A549 (cell line): Measurements from ENCODE around the gene SSR3. TPM values are rescaled to one million over a fixed set of nuclear protein-coding genes. Genes with fewer than 3 reads are reported as not detected.
A peak's percentile ranks its signal among the peaks of the same experiment; 100 is the strongest.

ENCODE experiments used
- ATAC-seq, 2 experiments: fragments of 200-7000 bp in 1 of 2; fragments of >200 bp in 1 of 2; cut with Nextera tagmentation in 1 of 2; cut with Tn5 transposase in 1 of 2; 3 replicates each; pipeline versions ENCODE4 v1.8.0 to v1.9.1; 2018 to 2020; ENCODE audit warnings: mild to moderate bottlenecking in 1 of 2, moderate library complexity in 1 of 2
- CTCF ChIA-PET: fragments of 300-600 bp; sonication (Branson Sonifier 250); formaldehyde crosslinking; extraction: SDS; loops from one replicate; lab custom pipeline; 2021; ENCODE audit warnings: antibody characterized with exemption, inconsistent platforms; lab: Yijun Ruan, JAX
- POLR2A ChIA-PET: fragments of 350-600 bp; formaldehyde crosslinking; extraction: SDS; loops from one replicate; lab custom pipeline; 2021; ENCODE audit warnings: antibody characterized with exemption, inconsistent platforms; lab: Yijun Ruan, JAX
- DNase-seq, 2 experiments: peaks; one replicate each; pipeline versions ENCODE4 v3.0.0 to v3.0.0-alpha.2; 2011 to 2016; ENCODE audit warnings: low read depth in 1 of 2, low spot score in 1 of 2
- FAIRE-seq: peaks from 2 replicates; lab custom pipeline; 2011; peaks lifted over from hg19 to GRCh38; lab: Jason Lieb, UNC
- H3K27ac ChIP-seq, 2 experiments: fragments of >200 bp; sonication (Bioruptor Twin); formaldehyde crosslinking; 3 replicates each; pipeline ENCODE4 v1.5.1; 2016 to 2017
- H3K4me1 ChIP-seq: fragments of >200 bp; sonication (Bioruptor Twin); formaldehyde crosslinking; 3 replicates; pipeline ENCODE4 v1.6.1; 2016
- H3K4me2 ChIP-seq: fragments of >200 bp; sonication (Bioruptor Twin); formaldehyde crosslinking; 3 replicates; pipeline ENCODE4 v1.6.1; 2016
- H3K4me3 ChIP-seq: fragments of >200 bp; sonication (Bioruptor Twin); formaldehyde crosslinking; 3 replicates; pipeline ENCODE4 v1.5.1; 2016
- H3K9me3 ChIP-seq: fragments of >200 bp; sonication (Bioruptor Twin); formaldehyde crosslinking; 3 replicates; pipeline ENCODE4 v1.6.1; 2016
- CBX2 ChIP-seq: fragments of 200-600 bp; sonication (generic); IDR thresholded peaks from 2 replicates; pipeline ENCODE4 v1.6.1; 2016; ENCODE audit warnings: low read depth, mild to moderate bottlenecking, borderline replicate concordance
- CEBPB ChIP-seq, 2 experiments: fragments of >200 bp in 1 of 2; sonication (Bioruptor Twin) in 1 of 2; formaldehyde crosslinking in 1 of 2; IDR thresholded peaks; 2 replicates each; pipeline ENCODE4 v1.6.1; 2012 to 2016
- E2F6 ChIP-seq: IDR thresholded peaks from 2 replicates; pipeline ENCODE4 v1.6.1; 2012; ENCODE audit warnings: low read depth, borderline replicate concordance
- ELK1 ChIP-seq: fragments of 150-350 bp; IDR thresholded peaks from 2 replicates; pipeline ENCODE4 v1.6.1; 2014; ENCODE audit warnings: low read depth, mild to moderate bottlenecking, low read length
- FOXS1 ChIP-seq: fragments of 250-450 bp; sonication (Bioruptor Pico); IDR thresholded peaks from 2 replicates; pipeline ENCODE4 v1.5.0; 2020; ENCODE audit warnings: mild to moderate bottlenecking, moderate library complexity
- HDAC2 ChIP-seq: fragments of 200-600 bp; sonication (generic); IDR thresholded peaks from 2 replicates; pipeline ENCODE4 v1.6.1; 2016
- HOXA7 ChIP-seq: fragments of 250-450 bp; sonication (Bioruptor Pico); IDR thresholded peaks from 2 replicates; pipeline ENCODE4 v1.5.0; 2020; ENCODE audit warnings: mild to moderate bottlenecking, moderate library complexity
- JUNB ChIP-seq: fragments of >200 bp; sonication (Bioruptor Twin); formaldehyde crosslinking; IDR thresholded peaks from 2 replicates; pipeline ENCODE4 v1.6.1; 2016
- MAFK ChIP-seq: fragments of 450-650 bp; IDR thresholded peaks from 2 replicates; pipeline ENCODE4 v1.6.1; 2014; ENCODE audit not compliant: partially characterized antibody
- NR3C1 ChIP-seq: fragments of >200 bp; sonication (Bioruptor Twin); formaldehyde crosslinking; IDR thresholded peaks from 3 replicates; pipeline ENCODE4 v1.6.1; 2017
- PHF8 ChIP-seq: fragments of 200-600 bp; sonication (generic); IDR thresholded peaks from 2 replicates; pipeline ENCODE4 v1.6.1; 2016; ENCODE audit warnings: low read depth, mild to moderate bottlenecking, antibody characterized with exemption, moderate library complexity, borderline replicate concordance
- POLR2AphosphoS2 ChIP-seq: conservative IDR thresholded peaks from 2 replicates; pipeline ENCODE4 v1.6.1; 2012; ENCODE audit warnings: low read length, improper control_type of control experiment, inconsistent platforms
- RFX5 ChIP-seq: fragments of 450-650 bp; IDR thresholded peaks from 2 replicates; pipeline ENCODE4 v1.7.1; 2014; ENCODE audit warnings: antibody characterized with exemption, mild to moderate bottlenecking, moderate library complexity
- WGBS: methylation state at CpG from one replicate; pipeline ENCODE4 v1.1.6; 2017; ENCODE audit errors: missing lambda C conversion rate; 5-methylcytosine and 5-hydroxymethylcytosine counted together
- polyA plus RNA-seq, 4 experiments: library from polyadenylated mRNA; depleted of rRNA in 3 of 4; stranded (reverse); fragments of >200 nt; fragmentation: RNase III in 1 of 4; extraction: RNeasy Plus Mini Kit Qiagen cat#74134 plus additional on column Dnase treatment in 1 of 4; gene quantifications; 2 replicates in 3 of 4; 3 replicates in 1 of 4; pipeline ENCODE4 v1.2.3, GENCODE V29; 2011 to 2017

The SSR3 gene
- polyA plus RNA-seq, 2 of the 4 experiments (the other 2 are of a cell fraction) = 154 to 187 TPM

- ATAC-seq (no peak), DNase-seq (no peak), FAIRE-seq (no peak)
- ChIA-PET CTCF (interaction anchor here (0.7 to 3.2 kb wide), 7 partner anchors 10 to 543 kb away, joined by 3 to 12 read pairs (median 4); no protein-coding TSS in a partner anchor), POLR2A (no interaction called here)
- Histone ChIP-seq H3K4me1 (peaks cover 33% of the 10 kb centered on the region), H3K9me3 (no peaks in the 10 kb centered on the region), H3K4me3 (no peak overlapping the region), H3K4me2 (no peak overlapping the region), H3K27ac (no peak overlapping the region)
- TF ChIP-seq RFX5 = no peak
- TF ChIP-seq MAFK = peak; percentile 56
- 89% methylated on average over 1 of the region's 1 CpG for WGBS
Measured at GRCh38 chr3:156539802-156540201, 15.1 kb downstream of the SSR3 start.

DNA sequence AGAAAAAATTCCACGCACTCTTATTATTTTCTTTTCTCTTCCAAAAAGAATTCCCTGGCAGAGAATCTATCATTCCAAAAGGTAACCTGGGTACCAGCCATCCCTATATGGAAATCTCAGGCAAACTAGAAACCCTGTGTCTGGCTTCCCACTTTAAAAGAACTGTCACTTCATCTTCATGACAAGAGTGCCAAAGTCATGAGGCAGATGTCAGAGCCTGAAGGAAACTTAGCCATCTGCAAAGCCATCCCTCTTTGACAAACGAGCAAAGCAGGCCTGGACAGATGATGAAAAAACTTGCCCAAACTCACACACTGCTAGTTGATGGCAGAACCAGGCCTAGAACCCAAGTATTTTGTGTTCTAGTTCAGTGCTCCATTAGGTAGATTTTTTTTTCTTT lies 15.9 kb downstream of the SSR3 start:
- POLR2A ChIA-PET = no interaction called here
- 80% methylated on average over 2 of the region's 2 CpGs for WGBS
- TF ChIP-seq ELK1 (no peak), PHF8 (no peak), HOXA7 (CRISPR knock-in tag) (no peak), MAFK (no peak), HDAC2 (no peak), JUNB (no peak), E2F6 (no peak), CBX2 (no peak)
- TF ChIP-seq, all 56 proteins: peak for 0
- DNase-seq (no peak), FAIRE-seq (no peak), ATAC-seq (no peak)
- Histone ChIP-seq H3K4me1 (peaks cover 41% of the 10 kb centered on the region), H3K4me2 (no peak overlapping the region), H3K4me3 (no peak overlapping the region), H3K9me3 (no peaks in the 10 kb centered on the region), H3K27ac (no peak overlapping the region)
- CTCF ChIA-PET = interaction anchor here (0.7 to 1.7 kb wide), 4 partner anchors 8 to 544 kb away, joined by 3 to 4 read pairs (median 3); no protein-coding TSS in a partner anchor

GRCh38 chr3:156536524-156537316 lies 18.2 kb downstream of the SSR3 start:
- H3K27ac ChIP-seq = no peak overlapping the region
- no peak for FAIRE-seq
- CTCF ChIA-PET = interaction anchor here (0.9 to 4.3 kb wide), 4 partner anchors 137 to 601 kb away, joined by 3 to 23 read pairs (median 11); no protein-coding TSS in a partner anchor
- no peak overlapping the region for H3K4me3 ChIP-seq
- TF ChIP-seq NR3C1 (no peak), CEBPB (IDR thresholded peaks at IDR 0.05) (0 out of 4 replicates have a peak, but pooled peaks have one; percentile 15 to 27)
- TF ChIP-seq, all 56 proteins: peak for 1
- WGBS = 97% methylated on average over 6 of the region's 6 CpGs
- DNase-seq = no peak
- H3K4me1 ChIP-seq = peaks cover 41% of the 10 kb centered on the region
- H3K4me2 ChIP-seq = no peak overlapping the region
- no peaks in the 10 kb centered on the region for H3K9me3 ChIP-seq
- POLR2A ChIA-PET = interaction anchor here (1.5 kb wide), 1 partner anchor 18 kb away, joined by 4 read pairs; the partner anchor contains the start of gene SSR3
- ATAC-seq = no peak

DNA sequence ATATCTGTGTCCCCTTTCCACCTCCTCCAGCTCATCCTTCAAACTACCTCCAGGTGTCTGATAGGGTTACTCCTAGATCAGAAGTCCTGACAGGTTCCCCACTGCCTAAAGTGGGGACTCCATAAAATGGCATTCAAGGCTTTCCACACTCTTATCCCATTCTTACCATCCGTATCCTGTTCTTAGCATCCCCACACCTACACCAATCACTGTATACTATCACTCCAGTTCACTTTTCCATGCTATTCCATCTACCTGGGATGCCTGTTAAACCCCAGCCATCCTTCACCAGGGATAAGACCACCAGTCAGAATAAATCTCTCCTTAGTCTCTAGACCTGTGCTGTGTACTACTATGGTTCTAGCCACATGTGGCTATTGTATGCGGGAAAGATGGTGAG lies 19.1 kb downstream of the SSR3 start:
- Histone ChIP-seq H3K27ac (peak overlapping the region; percentile 31 to 73; a peak in 5 of 6 replicates), H3K4me2 (peak overlapping the region; percentile 46), H3K9me3 (no peaks in the 10 kb centered on the region), H3K4me3 (no peak overlapping the region), H3K4me1 (peaks cover 41% of the 10 kb centered on the region)
- DNase-seq (no peak), ATAC-seq (peak; percentile 9 to 37; a peak in 4 of 6 replicates), FAIRE-seq (no peak)
- WGBS = 75% methylated on average over 2 of the region's 2 CpGs
- peak; percentile 60; the same call in 1 of the 2 replicates for TF ChIP-seq POLR2AphosphoS2
- no peak for TF ChIP-seq FOXS1 (CRISPR knock-in tag)
- ChIA-PET CTCF (interaction anchor here (0.6 to 4.3 kb wide), 13 partner anchors 9 to 663 kb away, joined by 3 to 23 read pairs (median 7); partner anchors contain the start of gene SSR3), POLR2A (interaction anchor here (1.3 to 1.6 kb wide), 3 partner anchors 19 to 553 kb away, joined by 7 to 10 read pairs (median 9); partner anchors contain the start of genes SSR3 and TIPARP)
